Fibroblast of the aortic adventitia (primary cell): ENCODE measurements around the gene ERI2. TPM values are rescaled to one million over a fixed set of nuclear protein-coding genes. Genes with fewer than 3 reads are reported as not detected.

Experiments
- DNase-seq: peaks from one replicate; pipeline ENCODE4 v3.0.0-alpha.2; 2010; ENCODE audit warnings: low read depth
- H3K4me3 ChIP-seq: 2 replicates; pipeline ENCODE4 v1.5.1; 2011; ENCODE audit warnings: low read depth, mild to moderate bottlenecking, control low read depth, low read length, moderate library complexity
- CTCF ChIP-seq: IDR thresholded peaks from 2 replicates; pipeline ENCODE4 v1.5.1; 2011; ENCODE audit warnings: mild to moderate bottlenecking, low read length, control low read depth, inconsistent platforms; ENCODE audit not compliant: insufficient read depth
- total RNA-seq: library from RNA; depleted of rRNA; stranded (reverse); fragments of >200 nt; gene quantifications from 2 replicates; pipeline ENCODE4 v1.2.3, GENCODE V29; 2012; ENCODE audit warnings: low replicate concordance

ERI2 gene
- total RNA-seq, 1 donor = 32.7 TPM

DNA sequence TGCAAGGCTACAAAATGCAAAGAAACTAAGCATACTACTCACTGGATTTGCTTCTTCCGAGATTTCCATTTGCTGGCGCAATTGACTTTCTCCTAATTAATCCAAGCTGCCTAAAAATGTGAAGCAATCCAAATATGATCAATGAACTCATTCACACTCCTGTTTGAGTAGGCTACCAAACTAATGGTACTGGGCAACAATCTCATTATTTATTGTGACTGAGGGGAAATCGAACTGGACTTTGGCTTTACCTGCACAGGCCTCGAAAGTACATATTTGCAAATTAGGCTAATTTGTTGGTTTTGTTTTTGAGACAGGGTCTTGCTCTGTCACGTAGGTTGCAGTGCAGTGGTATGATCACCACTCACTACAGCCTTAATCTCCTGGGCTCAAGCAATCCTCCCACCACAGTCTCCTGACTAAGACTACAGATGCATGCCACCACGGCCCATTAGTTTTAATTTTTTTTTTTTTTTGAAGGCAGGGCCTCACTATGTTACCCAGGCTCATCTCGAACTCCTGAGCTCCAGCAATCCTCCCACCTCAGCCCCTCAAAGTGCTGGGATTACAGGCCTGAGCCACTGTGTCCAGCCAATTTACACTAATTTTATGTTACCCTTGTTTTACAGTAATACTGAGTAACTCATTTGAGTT is 2.6 kb downstream of the ERI2 start:
- no peak for TF ChIP-seq CTCF
- DNase-seq = no peak

GRCh38 chr16:20803192-20803560 is 3.1 kb downstream of the ERI2 start:
- DNase-seq = no peak

More for the DNA sequence above, 2.6 kb downstream of the ERI2 start:
- no peak overlapping the region for H3K4me3 ChIP-seq

GRCh38 chr16:20801278-20801677 is 5.0 kb downstream of the ERI2 start:
- no peak for DNase-seq
- TF ChIP-seq CTCF = no peak
- H3K4me3 ChIP-seq = no peak overlapping the region

More at GRCh38 chr16:20803192-20803560, 3.1 kb downstream of the ERI2 start:
- no peak overlapping the region for H3K4me3 ChIP-seq
- TF ChIP-seq CTCF = no peak

GRCh38 chr16:20799599-20799998 is 6.7 kb downstream of the ERI2 start:
- TF ChIP-seq CTCF = peak; percentile 62
- peak; percentile 67 for DNase-seq
- H3K4me3 ChIP-seq = no peak overlapping the region

- no peak for DNase-seq
Observed at GRCh38 chr16:20798364-20798763, 7.9 kb downstream of the ERI2 start.

DNA sequence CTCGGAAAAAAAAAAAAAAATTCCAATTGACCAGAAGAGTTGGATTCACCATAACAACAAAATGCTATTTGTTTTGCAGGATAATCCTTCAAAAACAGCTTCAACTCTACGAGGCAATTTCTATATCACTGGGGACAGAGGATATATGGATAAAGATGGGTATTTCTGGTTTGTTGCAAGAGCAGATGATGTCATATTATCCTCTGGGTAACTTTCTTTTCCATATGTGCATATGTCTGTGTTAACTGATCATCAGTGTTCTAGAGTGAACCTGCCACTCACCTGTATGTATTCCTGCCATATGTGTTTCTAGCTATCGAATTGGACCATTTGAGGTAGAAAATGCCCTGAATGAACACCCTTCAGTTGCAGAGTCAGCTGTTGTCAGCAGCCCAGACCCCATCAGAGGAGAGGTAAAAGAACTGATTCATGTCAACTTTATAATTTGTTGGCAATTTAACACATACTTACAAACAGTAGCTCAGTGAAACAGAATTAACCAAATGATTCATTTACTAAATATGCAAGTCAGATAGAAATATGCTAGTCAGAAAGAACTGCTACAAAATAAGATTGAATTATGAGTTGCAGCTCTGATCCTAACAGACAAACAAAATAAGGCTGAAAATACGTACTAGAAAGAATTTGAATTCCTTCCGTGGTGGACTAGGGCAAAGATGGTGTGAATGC is 14.2 kb downstream of the ERI2 start:
- no peak for DNase-seq
- no peak for TF ChIP-seq CTCF
- no peak overlapping the region for H3K4me3 ChIP-seq

More at GRCh38 chr16:20798364-20798763, 7.9 kb downstream of the ERI2 start:
- no peak for TF ChIP-seq CTCF
- H3K4me3 ChIP-seq = no peak overlapping the region
